ENCODE data around the gene TCEA2. TPM values are rescaled to one million over a fixed set of nuclear protein-coding genes. Genes with fewer than 3 reads are reported as not detected.

The TCEA2 gene
- total RNA-seq, 2 donors from 2014 or later, result 44.7 to 46.4 TPM

GRCh38 chr20:64071341-64072332 lies 8.6 kb downstream of the TCEA2 start:
- DNase-seq (no peak), ATAC-seq (no peak)
- intact Hi-C loops (cut with DNase I), result no loop called here

GRCh38 chr20:64072498-64073063 lies 9.6 kb downstream of the TCEA2 start:
- intact Hi-C loops (cut with DNase I), result no loop called here
- ATAC-seq (no peak), DNase-seq (no peak)

- no peak for DNase-seq
- ATAC-seq, result no peak
- intact Hi-C loops (cut with DNase I), result no loop called here
These were observed 10.6 kb downstream of the TCEA2 start for GRCh38 chr20:64073476-64074183.

- DNase-seq (no peak), ATAC-seq (no peak)
- intact Hi-C loops (cut with DNase I), result no loop called here
These were observed 11.3 kb downstream of the TCEA2 start for GRCh38 chr20:64074184-64074789.

- intact Hi-C loops (cut with DNase I), result no loop called here
- DNase-seq (no peak), ATAC-seq (no peak)
These were observed 12.0 kb downstream of the TCEA2 start for GRCh38 chr20:64074963-64075362.

GRCh38 chr20:64075556-64075955 lies 12.6 kb downstream of the TCEA2 start:
- no peak for ATAC-seq
- intact Hi-C loops (cut with DNase I), result no loop called here
- DNase-seq, result no peak

GRCh38 chr20:64076061-64076997 lies 13.3 kb downstream of the TCEA2 start:
- intact Hi-C loops (cut with DNase I), result no loop called here
- DNase-seq, result no peak
- no peak for ATAC-seq

GRCh38 chr20:64077094-64077493 lies 14.1 kb downstream of the TCEA2 start:
- ATAC-seq (peak in 1 of 2 donors; percentile 2), DNase-seq (no peak)
- intact Hi-C loops (cut with DNase I), result no loop called here

GRCh38 chr20:64077541-64077875 lies 14.5 kb downstream of the TCEA2 start:
- ATAC-seq (no peak), DNase-seq (no peak)
- intact Hi-C loops (cut with DNase I), result no loop called here

- no peak for DNase-seq
- ATAC-seq, result peak in 1 of 2 donors; percentile 4
- intact Hi-C loops (cut with DNase I), result no loop called here
These were observed 15.0 kb downstream of the TCEA2 start for GRCh38 chr20:64077876-64078551.

- intact Hi-C loops (cut with DNase I), result no loop called here
- no peak for DNase-seq
These were observed 15.9 kb downstream of the TCEA2 start for GRCh38 chr20:64078934-64079272.

GRCh38 chr20:64079273-64080012 lies 16.4 kb downstream of the TCEA2 start, which contains the start of gene RGS19:
Gene RGS19 (minus strand): TSS chr20:64079518. CDS start chr20:64076886, 2,632 bp downstream.
- peak; percentile 58 to 72 for ATAC-seq
- peak; percentile 83 for DNase-seq
- intact Hi-C loops (cut with DNase I), result no loop called here

More at GRCh38 chr20:64078934-64079272, 15.9 kb downstream of the TCEA2 start:
- no peak for ATAC-seq

- no peak for ATAC-seq
- intact Hi-C loops (cut with DNase I), result no loop called here
- no peak for DNase-seq
These were observed 17.2 kb downstream of the TCEA2 start, which contains the start of gene OPRL1 for GRCh38 chr20:64080013-64080812. Gene OPRL1 (plus strand): TSS chr20:64080082. CDS start chr20:64092721, 12,639 bp downstream.

- no peak for DNase-seq
- ATAC-seq, result no peak
- intact Hi-C loops (cut with DNase I), result no loop called here
These were observed 18.0 kb downstream of the TCEA2 start for GRCh38 chr20:64080813-64081623.

GRCh38 chr20:64081624-64081964 lies 18.6 kb downstream of the TCEA2 start:
- intact Hi-C loops (cut with DNase I), result no loop called here
- ATAC-seq (no peak), DNase-seq (no peak)
